D721Med (cell line): ENCODE measurements around the gene SMTNL1.
A peak's percentile ranks its signal among the peaks of the same experiment; 100 is the strongest.

Source experiments
- DNase-seq: peaks from one replicate; pipeline ENCODE4 v3.0.0; 2011; ENCODE audit warnings: low spot score; ENCODE audit not compliant: insufficient read length
- FAIRE-seq: peaks from 2 replicates; lab custom pipeline; 2011; peaks lifted over from hg19 to GRCh38; lab: Jason Lieb, UNC
- TF ChIP-seq, protein P1 (sequence below): IDR thresholded peaks from 2 replicates; pipeline ENCODE4 v1.5.1; 2012; ENCODE audit warnings: mild to moderate bottlenecking, control low read depth; ENCODE audit not compliant: insufficient read depth; ENCODE audit errors: missing control alignments

The SMTNL1 gene

DNA sequence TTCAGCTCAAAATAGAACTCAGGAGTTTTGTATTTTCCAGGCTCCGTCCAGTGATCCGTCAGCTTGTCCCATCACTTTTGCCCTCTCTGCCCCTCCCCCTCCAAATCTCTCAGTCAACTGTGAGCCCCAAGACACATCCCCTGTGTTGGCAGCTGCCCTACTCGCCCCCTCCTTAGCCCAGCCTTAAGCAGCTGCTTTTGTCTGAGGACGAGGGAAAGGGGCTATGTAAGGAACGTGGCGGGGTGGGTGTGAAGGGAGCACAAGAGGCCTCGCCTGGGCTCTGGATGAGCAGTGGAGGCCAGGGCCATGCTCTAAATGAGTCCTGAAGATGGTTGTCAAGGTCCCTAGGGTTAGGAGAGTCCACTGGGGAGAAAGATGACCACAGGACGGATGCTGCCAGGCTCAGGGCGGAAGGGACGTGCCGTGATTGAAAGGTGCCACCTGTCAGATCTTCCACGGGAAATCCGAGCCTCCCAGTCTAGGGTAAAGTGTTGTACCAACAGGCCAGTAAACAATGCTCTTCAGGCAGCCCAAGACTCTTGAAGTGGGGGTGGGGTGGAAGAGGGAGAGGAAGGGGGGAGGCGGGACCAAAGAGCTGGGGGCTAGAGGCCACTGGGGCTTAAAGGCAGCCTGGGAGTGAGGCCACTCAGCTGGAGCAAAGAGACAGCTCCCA lies at the start of gene SMTNL1:
SMTNL1 (plus strand) TSS at position 649 of the 673 bp plus-strand sequence. CDS start 5,048 bp downstream, outside the sequence.
- DNase-seq, result no peak
- TF ChIP-seq, protein P1, sequence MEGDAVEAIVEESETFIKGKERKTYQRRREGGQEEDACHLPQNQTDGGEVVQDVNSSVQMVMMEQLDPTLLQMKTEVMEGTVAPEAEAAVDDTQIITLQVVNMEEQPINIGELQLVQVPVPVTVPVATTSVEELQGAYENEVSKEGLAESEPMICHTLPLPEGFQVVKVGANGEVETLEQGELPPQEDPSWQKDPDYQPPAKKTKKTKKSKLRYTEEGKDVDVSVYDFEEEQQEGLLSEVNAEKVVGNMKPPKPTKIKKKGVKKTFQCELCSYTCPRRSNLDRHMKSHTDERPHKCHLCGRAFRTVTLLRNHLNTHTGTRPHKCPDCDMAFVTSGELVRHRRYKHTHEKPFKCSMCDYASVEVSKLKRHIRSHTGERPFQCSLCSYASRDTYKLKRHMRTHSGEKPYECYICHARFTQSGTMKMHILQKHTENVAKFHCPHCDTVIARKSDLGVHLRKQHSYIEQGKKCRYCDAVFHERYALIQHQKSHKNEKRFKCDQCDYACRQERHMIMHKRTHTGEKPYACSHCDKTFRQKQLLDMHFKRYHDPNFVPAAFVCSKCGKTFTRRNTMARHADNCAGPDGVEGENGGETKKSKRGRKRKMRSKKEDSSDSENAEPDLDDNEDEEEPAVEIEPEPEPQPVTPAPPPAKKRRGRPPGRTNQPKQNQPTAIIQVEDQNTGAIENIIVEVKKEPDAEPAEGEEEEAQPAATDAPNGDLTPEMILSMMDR, result no peak
- FAIRE-seq, result no peak

DNA sequence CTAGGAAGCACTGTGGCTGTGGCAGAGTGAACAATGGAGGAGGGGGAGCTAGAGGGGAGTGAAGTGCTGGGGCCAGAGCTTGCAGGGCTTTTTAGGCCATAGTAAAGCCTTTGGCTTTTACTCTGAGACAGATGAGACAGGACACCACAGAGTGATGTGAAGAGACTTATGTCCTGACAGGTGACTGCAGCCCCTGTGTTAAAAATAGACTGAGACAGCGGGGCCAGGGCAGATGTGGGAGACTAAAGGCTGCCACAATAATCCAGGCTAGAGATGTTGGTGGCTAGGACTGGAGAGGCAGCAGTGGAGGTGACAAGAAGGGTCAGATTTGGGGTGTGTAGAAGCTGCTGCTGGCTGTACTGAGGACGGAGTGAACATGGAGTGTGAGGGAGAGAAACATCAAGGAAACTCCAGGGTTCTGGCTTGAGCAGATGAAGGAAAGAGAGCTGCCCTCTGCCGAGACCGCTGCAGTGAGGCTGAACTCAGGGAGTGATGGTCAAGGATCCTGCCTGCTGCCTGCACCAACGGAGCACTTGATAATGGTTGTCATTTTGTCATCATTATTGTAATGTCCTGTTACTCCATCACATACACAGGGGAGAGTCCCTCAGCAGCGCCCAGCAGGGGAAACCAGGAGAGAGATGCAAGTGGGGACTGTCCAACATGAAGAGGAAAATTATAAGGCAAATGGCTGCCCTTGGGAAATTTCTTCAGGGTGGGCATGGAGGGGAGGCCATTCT lies 49.3 kb upstream of the SMTNL1 start:
- TF ChIP-seq, protein P1, result no peak
- DNase-seq, result no peak
- FAIRE-seq, result no peak

GRCh38 chr11:57490456-57491248 lies 46.7 kb upstream of the SMTNL1 start:
- no peak for DNase-seq
- TF ChIP-seq, protein P1, result no peak
- no peak for FAIRE-seq

DNA sequence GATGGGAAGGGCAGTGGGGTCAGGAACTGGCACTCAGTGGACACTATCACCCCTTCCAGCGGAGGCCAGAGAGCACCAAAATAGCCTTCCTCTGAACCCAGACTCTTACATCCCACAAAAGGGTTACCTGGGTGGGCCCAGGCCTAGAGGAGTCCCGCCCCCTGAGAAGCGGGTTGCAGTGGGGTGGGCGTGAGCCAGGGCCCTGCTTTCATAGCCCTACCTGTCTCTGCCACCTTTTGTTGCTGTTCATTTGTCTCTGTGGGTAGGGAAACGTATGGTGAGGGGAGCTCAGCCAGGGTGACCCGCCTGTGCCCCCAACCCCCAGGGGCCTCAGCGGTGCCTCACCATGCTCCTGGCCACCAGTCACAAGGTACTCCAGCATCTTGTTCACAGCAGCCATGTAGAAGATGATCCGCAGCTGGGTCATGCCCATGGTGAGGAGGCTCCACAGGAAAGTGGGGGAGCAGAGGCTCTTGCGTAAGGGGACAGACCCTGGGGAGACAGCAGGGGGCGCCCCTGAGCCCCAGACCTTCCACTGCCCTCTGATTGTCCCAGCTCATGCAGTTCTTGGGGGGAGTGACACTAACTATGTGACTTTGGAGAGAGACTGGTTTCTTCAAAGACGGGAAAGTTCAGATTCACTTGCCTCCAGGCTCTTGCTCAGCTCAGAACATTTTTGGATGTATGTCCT lies 45.9 kb upstream of the SMTNL1 start:
- TF ChIP-seq, protein P1, result peak; percentile 61
- no peak for FAIRE-seq
- DNase-seq, result no peak

DNA sequence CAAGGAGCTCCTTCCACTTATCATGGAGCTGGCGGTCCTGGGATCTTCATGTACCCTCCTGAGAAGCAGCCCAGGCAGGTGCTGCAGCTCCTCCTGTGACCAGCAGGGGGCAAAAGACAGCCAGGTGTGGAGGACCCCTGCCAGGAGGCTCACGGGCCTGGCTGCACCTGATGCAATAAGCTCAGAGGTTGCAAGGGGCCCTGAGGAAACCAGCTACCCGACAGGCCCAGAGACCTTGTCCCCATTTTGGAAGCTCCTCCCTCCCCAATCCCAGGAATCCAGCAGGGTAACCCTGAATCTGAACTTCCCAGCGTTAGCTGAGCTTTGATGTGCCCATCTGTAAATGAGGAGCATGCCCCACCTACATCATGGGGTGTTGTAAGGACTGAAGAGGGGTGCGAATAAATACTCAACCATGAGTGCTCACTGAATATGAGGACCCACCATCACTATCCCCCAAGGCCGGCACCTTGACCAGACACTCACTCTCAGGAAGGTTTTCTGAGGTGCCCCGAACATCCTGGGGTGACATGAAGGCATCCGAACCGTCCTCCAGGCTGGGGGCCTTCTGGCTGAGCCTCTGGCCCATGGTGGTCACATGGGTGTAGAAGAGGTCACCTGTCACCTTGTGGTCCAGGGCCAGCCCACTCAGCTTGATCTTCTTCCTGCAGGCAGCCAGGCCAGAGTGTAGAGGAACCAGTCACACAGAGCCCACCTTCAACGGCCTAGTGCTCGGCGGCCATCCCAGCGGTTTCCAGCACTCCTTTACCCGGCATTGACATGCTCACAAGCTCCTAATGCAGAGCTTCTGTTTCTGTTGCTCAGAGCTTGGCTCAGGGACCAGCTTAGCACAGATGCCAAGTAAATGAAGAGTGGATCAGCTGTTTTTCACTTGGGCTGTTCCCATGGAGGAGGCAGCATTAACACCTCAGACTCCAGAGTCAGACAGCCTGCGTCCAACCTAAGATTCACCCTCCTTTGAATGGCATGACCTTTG lies 43.6 kb upstream of the SMTNL1 start:
- FAIRE-seq (no peak), DNase-seq (peak; percentile 68)
- TF ChIP-seq, protein P1, result peak; percentile 80
